Muscle of leg (tissue), 11 donors: ENCODE data around the gene ATP7B. TPM values are rescaled to one million over a fixed set of nuclear protein-coding genes. Genes with fewer than 3 reads are reported as not detected.
A peak's percentile ranks its signal among the peaks of the same experiment; 100 is the strongest.

Experiments used
- DNase-seq: peaks from one replicate; pipeline ENCODE4 v3.0.0; 2013
- H3K27ac ChIP-seq: one replicate; pipeline ENCODE4 v1.5.1; 2013; ENCODE audit warnings: mild to moderate bottlenecking, low read length, control low read depth
- H3K27me3 ChIP-seq: one replicate; pipeline ENCODE4 v1.6.1; 2013; ENCODE audit warnings: low read length; ENCODE audit not compliant: control insufficient read depth, insufficient read depth
- H3K36me3 ChIP-seq: one replicate; pipeline ENCODE4 v1.6.1; 2013; ENCODE audit warnings: low read length; ENCODE audit not compliant: control insufficient read depth, insufficient read depth
- H3K4me1 ChIP-seq: one replicate; pipeline ENCODE4 v1.6.1; 2013; ENCODE audit warnings: low read length; ENCODE audit not compliant: control insufficient read depth, insufficient read depth
- H3K4me3 ChIP-seq: one replicate; pipeline ENCODE4 v1.5.1; 2013; ENCODE audit warnings: low read length, control low read depth
- H3K9me3 ChIP-seq: replicated peaks from 2 replicates; pipeline ENCODE4 v1.6.1; 2013; ENCODE audit warnings: low read depth, low read length; ENCODE audit not compliant: control insufficient read depth
- WGBS: methylation state at CpG from one replicate; pipeline ENCODE4 v1.1.5; 2013; ENCODE audit warnings: missing lambda C conversion rate; ENCODE audit not compliant: insufficient coverage; 5-methylcytosine and 5-hydroxymethylcytosine counted together
- polyA plus RNA-seq, 8 donors: library from polyadenylated mRNA; unstranded; fragments of 120-200 nt; gene quantifications; one replicate each; pipeline versions ENCODE4 v1.2.1 to v1.2.3, GENCODE V29; 2013; ENCODE audit warnings: inconsistent platforms in 1 of 8, low replicate concordance in 1 of 8; ENCODE audit not compliant: insufficient read length in 8 of 8, insufficient read depth in 1 of 8
- total RNA-seq: library from RNA; stranded (reverse); fragments of 120-200 nt; gene quantifications from one replicate; pipeline ENCODE4 v1.2.4, GENCODE V29; 2013

ATP7B gene
- total and polyA plus RNA-seq, 9 donors: 5.1 to 8.6 (median 7.0) TPM

GRCh38 chr13:51937320-51938290 lies 73.6 kb downstream of the ATP7B start:
- no peak overlapping the region for H3K27ac ChIP-seq
- H3K36me3 ChIP-seq: peaks cover 37% of the 10 kb centered on the region
- H3K27me3 ChIP-seq: no peaks in the 10 kb centered on the region
- no peak overlapping the region for H3K4me3 ChIP-seq
- no peaks in the 10 kb centered on the region for H3K9me3 ChIP-seq
- 90% methylated on average over 21 of the region's 22 CpGs for WGBS
- H3K4me1 ChIP-seq: no peaks in the 10 kb centered on the region
- no peak for DNase-seq

GRCh38 chr13:51935326-51936171 lies 75.7 kb downstream of the ATP7B start:
- DNase-seq: no peak
- no peaks in the 10 kb centered on the region for H3K27me3 ChIP-seq
- WGBS: 64% methylated on average over 9 of the region's 14 CpGs
- H3K27ac ChIP-seq: no peak overlapping the region
- H3K4me1 ChIP-seq: no peaks in the 10 kb centered on the region
- H3K36me3 ChIP-seq: peaks cover 33% of the 10 kb centered on the region
- H3K9me3 ChIP-seq: no peaks in the 10 kb centered on the region
- no peak overlapping the region for H3K4me3 ChIP-seq

GRCh38 chr13:51934461-51935087 lies 76.7 kb downstream of the ATP7B start:
- no peaks in the 10 kb centered on the region for H3K9me3 ChIP-seq
- no peak overlapping the region for H3K27ac ChIP-seq
- no peaks in the 10 kb centered on the region for H3K4me1 ChIP-seq
- no peak for DNase-seq
- H3K4me3 ChIP-seq: no peak overlapping the region
- WGBS: 84% methylated on average over 18 of the region's 19 CpGs
- H3K27me3 ChIP-seq: no peaks in the 10 kb centered on the region
- peaks cover 33% of the 10 kb centered on the region for H3K36me3 ChIP-seq

- H3K36me3 ChIP-seq: peaks cover 33% of the 10 kb centered on the region
- no peaks in the 10 kb centered on the region for H3K4me1 ChIP-seq
- no peaks in the 10 kb centered on the region for H3K9me3 ChIP-seq
- 79% methylated on average over 10 of the region's 14 CpGs for WGBS
- no peaks in the 10 kb centered on the region for H3K27me3 ChIP-seq
- no peak overlapping the region for H3K4me3 ChIP-seq
- no peak overlapping the region for H3K27ac ChIP-seq
- no peak for DNase-seq
These were observed 77.7 kb downstream of the ATP7B start for GRCh38 chr13:51933466-51934058.

GRCh38 chr13:51932231-51932630 lies 79.0 kb downstream of the ATP7B start:
- Histone ChIP-seq H3K9me3 (no peaks in the 10 kb centered on the region), H3K4me1 (peaks cover 3% of the 10 kb centered on the region), H3K27me3 (no peaks in the 10 kb centered on the region), H3K4me3 (no peak overlapping the region), H3K36me3 (peaks cover 24% of the 10 kb centered on the region), H3K27ac (no peak overlapping the region)
- no peak for DNase-seq
- WGBS: 89% methylated on average over 7 of the region's 9 CpGs

GRCh38 chr13:51931606-51932005 lies 79.6 kb downstream of the ATP7B start:
- Histone ChIP-seq H3K9me3 (no peaks in the 10 kb centered on the region), H3K27me3 (no peaks in the 10 kb centered on the region), H3K36me3 (peaks cover 24% of the 10 kb centered on the region), H3K4me1 (peaks cover 3% of the 10 kb centered on the region), H3K27ac (no peak overlapping the region), H3K4me3 (no peak overlapping the region)
- DNase-seq: no peak
- WGBS: 100% methylated on average over 2 of the region's 6 CpGs

GRCh38 chr13:51929699-51930098 lies 81.6 kb downstream of the ATP7B start:
- no peak overlapping the region for H3K4me3 ChIP-seq
- no peak for DNase-seq
- no peaks in the 10 kb centered on the region for H3K9me3 ChIP-seq
- no peaks in the 10 kb centered on the region for H3K27me3 ChIP-seq
- H3K4me1 ChIP-seq: peaks cover 3% of the 10 kb centered on the region
- H3K36me3 ChIP-seq: peaks cover 18% of the 10 kb centered on the region
- H3K27ac ChIP-seq: no peak overlapping the region
- WGBS: 78% methylated on average over 3 of the region's 5 CpGs

GRCh38 chr13:51928231-51928630 lies 83.0 kb downstream of the ATP7B start:
- Histone ChIP-seq H3K36me3 (peaks cover 14% of the 10 kb centered on the region), H3K27ac (no peak overlapping the region), H3K27me3 (no peaks in the 10 kb centered on the region), H3K9me3 (no peaks in the 10 kb centered on the region), H3K4me1 (peaks cover 3% of the 10 kb centered on the region), H3K4me3 (no peak overlapping the region)
- peak; percentile 21 for DNase-seq
- WGBS: 91% methylated on average over 7 of the region's 9 CpGs

GRCh38 chr13:51927129-51927528 lies 84.1 kb downstream of the ATP7B start:
- DNase-seq: no peak
- WGBS: no CpG with 5 or more reads among the region's 7 CpGs
- Histone ChIP-seq H3K36me3 (peaks cover 13% of the 10 kb centered on the region), H3K27ac (no peak overlapping the region), H3K4me3 (no peak overlapping the region), H3K27me3 (no peaks in the 10 kb centered on the region), H3K4me1 (peaks cover 3% of the 10 kb centered on the region), H3K9me3 (no peaks in the 10 kb centered on the region)
